ENCODE results near the gene NPAS3. TPM values are rescaled to one million over a fixed set of nuclear protein-coding genes. Genes with fewer than 3 reads are reported as not detected.

NPAS3 gene
- total RNA-seq, 1 donor from 2014 or later: 5.2 TPM

DNA sequence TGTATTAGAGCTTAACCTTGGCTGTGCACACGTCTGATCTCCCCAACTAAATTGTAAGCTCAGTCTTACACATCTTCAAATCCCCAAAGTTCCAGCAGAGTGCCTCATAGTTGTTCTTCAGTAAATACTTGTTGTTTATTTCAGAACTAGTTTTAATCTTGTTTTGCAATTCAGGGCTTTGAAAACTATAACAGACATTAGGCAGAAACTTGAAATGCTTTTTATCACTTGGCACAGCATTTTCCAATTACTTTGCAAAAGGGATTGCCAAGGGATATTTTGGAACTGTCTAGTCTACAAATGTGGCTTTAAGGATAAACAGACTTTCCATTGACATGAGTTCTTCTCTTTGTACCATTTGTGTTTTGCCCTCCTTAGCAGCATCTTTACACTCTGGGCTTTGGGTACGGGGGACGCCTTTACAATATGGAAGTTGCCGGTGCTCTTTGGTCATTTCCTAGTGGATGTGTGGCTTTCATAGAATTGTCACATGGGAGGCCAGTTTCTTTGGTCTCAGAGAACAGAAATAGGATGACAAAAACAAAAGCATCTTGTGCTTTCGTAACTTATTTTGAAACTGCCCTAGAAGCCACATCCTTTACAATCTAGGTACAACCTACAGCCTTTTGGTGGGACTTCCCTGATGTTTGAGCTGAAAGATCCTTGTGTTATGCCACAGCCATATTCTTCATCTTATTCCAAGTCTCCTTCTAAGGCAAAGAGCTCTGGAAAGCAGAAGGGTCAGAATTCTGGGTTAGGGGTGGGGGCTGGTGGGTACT is 96.9 kb downstream of the NPAS3 start:
- Mint-ChIP-seq H3K36me3 (no peaks in the 10 kb centered on the region), H3K4me3 (no peak overlapping the region), H3K9me3 (no peaks in the 10 kb centered on the region), H3K4me1 (no peaks in the 10 kb centered on the region), H3K27ac (no peak overlapping the region), H3K27me3 (ENCODE audit: low read depth) (no peaks in the 10 kb centered on the region)
- no peak for DNase-seq (ENCODE audit: low spot score in 2 of 2, unreplicated experiment in 2 of 2)
- TF ChIP-seq, protein P1, sequence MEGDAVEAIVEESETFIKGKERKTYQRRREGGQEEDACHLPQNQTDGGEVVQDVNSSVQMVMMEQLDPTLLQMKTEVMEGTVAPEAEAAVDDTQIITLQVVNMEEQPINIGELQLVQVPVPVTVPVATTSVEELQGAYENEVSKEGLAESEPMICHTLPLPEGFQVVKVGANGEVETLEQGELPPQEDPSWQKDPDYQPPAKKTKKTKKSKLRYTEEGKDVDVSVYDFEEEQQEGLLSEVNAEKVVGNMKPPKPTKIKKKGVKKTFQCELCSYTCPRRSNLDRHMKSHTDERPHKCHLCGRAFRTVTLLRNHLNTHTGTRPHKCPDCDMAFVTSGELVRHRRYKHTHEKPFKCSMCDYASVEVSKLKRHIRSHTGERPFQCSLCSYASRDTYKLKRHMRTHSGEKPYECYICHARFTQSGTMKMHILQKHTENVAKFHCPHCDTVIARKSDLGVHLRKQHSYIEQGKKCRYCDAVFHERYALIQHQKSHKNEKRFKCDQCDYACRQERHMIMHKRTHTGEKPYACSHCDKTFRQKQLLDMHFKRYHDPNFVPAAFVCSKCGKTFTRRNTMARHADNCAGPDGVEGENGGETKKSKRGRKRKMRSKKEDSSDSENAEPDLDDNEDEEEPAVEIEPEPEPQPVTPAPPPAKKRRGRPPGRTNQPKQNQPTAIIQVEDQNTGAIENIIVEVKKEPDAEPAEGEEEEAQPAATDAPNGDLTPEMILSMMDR (IDR thresholded peaks at IDR 0.05; ENCODE audit: unreplicated experiment): no peak

DNA sequence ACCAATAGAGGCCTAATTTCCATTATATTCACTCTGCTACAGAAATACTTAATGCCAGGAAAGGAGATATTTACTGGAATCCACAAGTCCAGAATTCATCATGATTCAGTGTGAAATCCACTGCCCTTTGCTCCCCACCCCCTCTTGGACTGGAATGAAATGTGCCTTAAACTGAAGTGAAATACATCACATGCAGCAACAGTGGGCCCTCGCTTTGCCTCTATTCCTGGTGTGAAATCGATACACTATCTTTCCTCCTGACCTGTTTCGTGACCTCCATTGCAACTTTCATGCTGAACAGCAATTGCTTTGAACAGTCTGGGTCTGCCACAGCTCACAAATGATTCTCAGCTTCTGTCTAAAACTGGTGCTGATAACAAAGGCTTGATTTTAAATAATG is 100.6 kb downstream of the NPAS3 start:
- no peaks in the 10 kb centered on the region for H3K27me3 Mint-ChIP-seq (ENCODE audit: low read depth)
- H3K9me3 Mint-ChIP-seq: peaks cover 23% of the 10 kb centered on the region
- DNase-seq (ENCODE audit: low spot score in 2 of 2, unreplicated experiment in 2 of 2): no peak
- TF ChIP-seq, protein P1 (IDR thresholded peaks at IDR 0.05; ENCODE audit: unreplicated experiment): no peak
- no peak overlapping the region for H3K27ac Mint-ChIP-seq
- no peaks in the 10 kb centered on the region for H3K4me1 Mint-ChIP-seq
- no peak overlapping the region for H3K4me3 Mint-ChIP-seq
- H3K36me3 Mint-ChIP-seq: no peaks in the 10 kb centered on the region

DNA sequence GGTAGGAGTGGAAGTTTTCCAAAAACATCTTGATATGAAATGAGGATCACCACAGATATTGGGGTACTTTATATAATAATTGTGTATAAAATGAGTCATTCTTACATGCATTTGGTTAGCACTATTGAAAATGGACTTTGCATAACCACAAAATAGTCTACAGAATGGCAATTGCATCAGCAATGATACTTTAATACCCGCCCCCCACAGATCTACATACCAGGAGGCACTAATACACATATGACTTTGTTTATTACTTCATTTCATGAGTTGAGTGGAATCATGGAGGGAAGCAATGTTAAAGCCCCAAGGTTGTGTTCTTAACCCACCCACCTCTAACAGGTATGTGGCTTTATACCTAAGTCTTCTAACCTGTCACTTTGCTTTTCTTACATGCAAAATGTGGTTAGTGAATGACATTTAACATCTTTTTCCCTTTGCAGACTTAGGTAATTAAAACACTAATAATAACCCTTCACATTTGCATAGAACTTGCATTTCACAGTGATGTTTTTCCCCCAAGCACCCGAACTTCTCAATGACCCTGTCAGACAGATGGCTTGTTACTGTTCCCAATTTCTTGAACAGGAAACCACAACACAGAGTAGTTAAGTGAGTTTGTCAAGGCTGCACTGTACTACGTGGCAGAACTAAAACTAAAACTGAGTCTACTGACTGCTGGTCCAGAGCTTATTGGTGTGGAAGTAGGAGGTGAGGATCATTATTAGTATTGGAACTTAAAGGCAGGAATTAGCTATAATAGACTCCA is 101.9 kb downstream of the NPAS3 start:
- Mint-ChIP-seq H3K36me3 (peaks cover 3% of the 10 kb centered on the region), H3K9me3 (peaks cover 35% of the 10 kb centered on the region), H3K4me1 (no peaks in the 10 kb centered on the region), H3K27me3 (ENCODE audit: low read depth) (no peaks in the 10 kb centered on the region), H3K4me3 (no peak overlapping the region), H3K27ac (no peak overlapping the region)
- DNase-seq (ENCODE audit: low spot score in 2 of 2, unreplicated experiment in 2 of 2): no peak
- TF ChIP-seq, protein P1 (IDR thresholded peaks at IDR 0.05; ENCODE audit: unreplicated experiment): no peak

DNA sequence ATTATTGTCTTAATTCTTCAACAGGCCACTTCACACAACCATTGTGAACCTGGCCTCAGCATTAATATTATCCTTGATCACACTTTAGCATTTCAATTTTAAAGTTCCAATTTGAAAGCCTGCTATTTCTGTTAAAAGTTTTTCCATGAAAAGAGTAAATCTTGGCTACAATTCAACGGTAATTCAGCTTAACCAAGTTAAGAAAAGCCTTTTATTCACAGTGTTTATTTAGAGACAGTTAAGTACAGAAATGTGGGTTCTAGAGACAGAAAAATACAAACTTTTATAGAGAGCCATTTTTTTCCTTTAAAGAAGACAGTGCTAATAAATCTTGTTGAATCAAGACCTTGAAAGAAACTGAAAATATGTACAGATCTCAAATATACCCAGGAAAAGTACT is 103.9 kb downstream of the NPAS3 start:
- Mint-ChIP-seq H3K9me3 (peaks cover 42% of the 10 kb centered on the region), H3K4me3 (no peak overlapping the region), H3K27ac (no peak overlapping the region), H3K4me1 (no peaks in the 10 kb centered on the region), H3K27me3 (ENCODE audit: low read depth) (no peaks in the 10 kb centered on the region), H3K36me3 (peaks cover 3% of the 10 kb centered on the region)
- TF ChIP-seq, protein P1 (IDR thresholded peaks at IDR 0.05; ENCODE audit: unreplicated experiment): no peak
- DNase-seq (ENCODE audit: low spot score in 2 of 2, unreplicated experiment in 2 of 2): no peak

DNA sequence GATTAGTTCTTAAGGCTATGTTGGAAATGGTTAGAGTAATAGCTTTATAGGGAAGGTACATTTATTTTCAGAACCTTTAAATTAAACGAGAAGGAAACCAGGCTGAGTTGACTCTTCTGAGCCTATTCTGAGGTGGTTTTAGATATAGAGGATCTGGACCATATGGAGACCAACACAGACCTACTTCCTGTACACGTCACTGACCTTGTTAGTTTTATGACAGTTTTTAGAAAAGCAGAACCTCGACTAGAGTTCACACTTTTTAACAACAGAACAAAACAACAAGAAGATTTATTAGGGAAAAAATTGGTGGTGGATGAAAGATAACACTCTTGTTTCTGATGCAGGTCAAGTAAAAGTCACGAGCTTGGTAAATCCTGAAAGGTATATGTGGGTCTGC is 107.1 kb downstream of the NPAS3 start:
- Mint-ChIP-seq H3K4me3 (no peak overlapping the region), H3K36me3 (peaks cover 3% of the 10 kb centered on the region), H3K4me1 (no peaks in the 10 kb centered on the region), H3K27ac (no peak overlapping the region), H3K27me3 (ENCODE audit: low read depth) (no peaks in the 10 kb centered on the region), H3K9me3 (peaks cover 45% of the 10 kb centered on the region)
- DNase-seq (ENCODE audit: low spot score in 2 of 2, unreplicated experiment in 2 of 2): no peak
- TF ChIP-seq, protein P1 (IDR thresholded peaks at IDR 0.05; ENCODE audit: unreplicated experiment): no peak

Measured in mesothelial cell of epicardium (in vitro differentiated cells).